Measurements from ENCODE around the gene EGR1. TPM values are rescaled to one million over a fixed set of nuclear protein-coding genes. Genes with fewer than 3 reads are reported as not detected.

EGR1 gene
- total and polyA plus RNA-seq, 10 donors = 2.7 to 138 (median 9.2) TPM

- Histone ChIP-seq H3K4me1 (peaks cover 5 to 45% (median 29%) of the 10 kb centered on the region in 6 donors), H3K27ac (no peak overlapping the region), H3K9me3 (no peaks in the 10 kb centered on the region), H3K27me3 (replicated peaks in 1 of 7) (peaks cover 0 to 19% (median 0%) of the 10 kb centered on the region in 7 donors), H3K4me3 (peak overlapping the region in 1 of 8 donors; percentile 93), H3K36me3 (peaks cover 0 to 13% (median 0%) of the 10 kb centered on the region in 6 donors)
- TF ChIP-seq POLR2A (IDR thresholded peaks at IDR 0.05) = no peak
- TF ChIP-seq POLR2AphosphoS5 (IDR thresholded peaks at IDR 0.05) = peak in 1 of 3 donors; percentile 5
- 87 to 91% (median 87%) methylated on average over 7 of the region's 7 CpGs for WGBS, 5 donors
- intact Hi-C loops (cut with DNase I; ENCODE audit: low total_unique reads) = no loop called here
- DNase-seq = no peak
Observed at GRCh38 chr5:138468133-138468965, 3.1 kb downstream of the EGR1 start.

- H3K27ac ChIP-seq = no peak overlapping the region
- intact Hi-C loops (cut with DNase I; ENCODE audit: low total_unique reads) = no loop called here
- WGBS, 5 donors = 92 to 94% (median 93%) methylated on average over 7 to 8 of the region's 8 CpGs
- H3K4me3 ChIP-seq = no peak overlapping the region
- peaks cover 0 to 19% (median 0%) of the 10 kb centered on the region in 7 donors for H3K27me3 ChIP-seq (replicated peaks in 1 of 7)
- no peak for DNase-seq
- peaks cover 0 to 13% (median 0%) of the 10 kb centered on the region in 6 donors for H3K36me3 ChIP-seq
- no peaks in the 10 kb centered on the region for H3K9me3 ChIP-seq
- H3K4me1 ChIP-seq = peaks cover 3 to 38% (median 24%) of the 10 kb centered on the region in 6 donors
- no peak for TF ChIP-seq POLR2AphosphoS5 (IDR thresholded peaks at IDR 0.05)
- no peak for TF ChIP-seq POLR2A (IDR thresholded peaks at IDR 0.05)
- TF ChIP-seq, protein P1, sequence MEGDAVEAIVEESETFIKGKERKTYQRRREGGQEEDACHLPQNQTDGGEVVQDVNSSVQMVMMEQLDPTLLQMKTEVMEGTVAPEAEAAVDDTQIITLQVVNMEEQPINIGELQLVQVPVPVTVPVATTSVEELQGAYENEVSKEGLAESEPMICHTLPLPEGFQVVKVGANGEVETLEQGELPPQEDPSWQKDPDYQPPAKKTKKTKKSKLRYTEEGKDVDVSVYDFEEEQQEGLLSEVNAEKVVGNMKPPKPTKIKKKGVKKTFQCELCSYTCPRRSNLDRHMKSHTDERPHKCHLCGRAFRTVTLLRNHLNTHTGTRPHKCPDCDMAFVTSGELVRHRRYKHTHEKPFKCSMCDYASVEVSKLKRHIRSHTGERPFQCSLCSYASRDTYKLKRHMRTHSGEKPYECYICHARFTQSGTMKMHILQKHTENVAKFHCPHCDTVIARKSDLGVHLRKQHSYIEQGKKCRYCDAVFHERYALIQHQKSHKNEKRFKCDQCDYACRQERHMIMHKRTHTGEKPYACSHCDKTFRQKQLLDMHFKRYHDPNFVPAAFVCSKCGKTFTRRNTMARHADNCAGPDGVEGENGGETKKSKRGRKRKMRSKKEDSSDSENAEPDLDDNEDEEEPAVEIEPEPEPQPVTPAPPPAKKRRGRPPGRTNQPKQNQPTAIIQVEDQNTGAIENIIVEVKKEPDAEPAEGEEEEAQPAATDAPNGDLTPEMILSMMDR (IDR thresholded peaks at IDR 0.05 in 8 of 11, conservative IDR thresholded peaks at IDR 0.05 in 3 of 11) = no peak
Observed at GRCh38 chr5:138468966-138469539, 3.8 kb downstream of the EGR1 start.

DNA sequence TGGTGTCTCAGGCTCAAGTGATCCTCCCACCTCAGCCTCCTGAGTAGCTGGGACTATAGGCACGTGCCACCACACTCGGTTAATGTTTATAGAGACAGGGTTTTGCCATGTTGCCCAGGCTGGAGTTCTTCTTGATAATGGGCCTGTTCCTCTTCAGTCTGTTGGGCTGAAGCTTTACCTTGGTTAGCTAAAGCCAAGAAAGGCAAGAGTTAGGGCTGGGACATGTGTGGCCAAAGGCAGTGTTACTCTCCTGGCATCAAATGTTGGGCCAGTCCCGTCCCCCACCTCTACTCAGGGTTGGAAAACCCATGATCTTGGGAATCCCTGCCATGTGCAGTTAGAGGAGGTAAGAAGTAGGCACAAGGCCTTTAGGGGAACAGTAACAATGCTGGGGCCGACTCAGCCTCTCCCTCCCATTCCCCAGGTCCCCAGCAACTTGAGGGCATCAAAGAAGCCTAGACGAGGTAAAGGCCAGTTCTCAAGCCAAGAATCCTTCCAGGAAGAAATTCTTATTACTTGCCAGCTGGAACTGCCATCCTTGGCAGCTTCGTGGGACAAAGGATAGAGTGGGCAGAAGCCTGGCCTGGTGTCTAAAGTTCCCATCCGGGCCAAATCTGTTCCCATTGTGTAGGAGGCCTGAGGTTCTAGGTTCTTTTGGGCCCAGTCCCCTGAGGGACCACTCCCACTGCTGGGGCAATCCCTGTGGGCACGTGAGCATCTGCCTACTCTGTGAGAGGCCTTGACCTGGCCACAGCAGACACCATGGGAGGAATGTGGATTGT lies 4.5 kb downstream of the EGR1 start:
- Histone ChIP-seq H3K4me3 (no peak overlapping the region), H3K4me1 (peaks cover 3 to 31% (median 24%) of the 10 kb centered on the region in 6 donors), H3K27ac (no peak overlapping the region), H3K27me3 (replicated peaks in 1 of 7) (peaks cover 0 to 19% (median 0%) of the 10 kb centered on the region in 7 donors), H3K9me3 (no peaks in the 10 kb centered on the region), H3K36me3 (peaks cover 0 to 13% (median 0%) of the 10 kb centered on the region in 6 donors)
- intact Hi-C loops (cut with DNase I; ENCODE audit: low total_unique reads) = no loop called here
- TF ChIP-seq POLR2AphosphoS5 (IDR thresholded peaks at IDR 0.05) = peak in 1 of 3 donors; percentile 76
- no peak for TF ChIP-seq POLR2A (IDR thresholded peaks at IDR 0.05)
- DNase-seq = no peak
- 76 to 82% (median 80%) methylated on average over 7 to 8 of the region's 8 CpGs for WGBS, 5 donors

DNA sequence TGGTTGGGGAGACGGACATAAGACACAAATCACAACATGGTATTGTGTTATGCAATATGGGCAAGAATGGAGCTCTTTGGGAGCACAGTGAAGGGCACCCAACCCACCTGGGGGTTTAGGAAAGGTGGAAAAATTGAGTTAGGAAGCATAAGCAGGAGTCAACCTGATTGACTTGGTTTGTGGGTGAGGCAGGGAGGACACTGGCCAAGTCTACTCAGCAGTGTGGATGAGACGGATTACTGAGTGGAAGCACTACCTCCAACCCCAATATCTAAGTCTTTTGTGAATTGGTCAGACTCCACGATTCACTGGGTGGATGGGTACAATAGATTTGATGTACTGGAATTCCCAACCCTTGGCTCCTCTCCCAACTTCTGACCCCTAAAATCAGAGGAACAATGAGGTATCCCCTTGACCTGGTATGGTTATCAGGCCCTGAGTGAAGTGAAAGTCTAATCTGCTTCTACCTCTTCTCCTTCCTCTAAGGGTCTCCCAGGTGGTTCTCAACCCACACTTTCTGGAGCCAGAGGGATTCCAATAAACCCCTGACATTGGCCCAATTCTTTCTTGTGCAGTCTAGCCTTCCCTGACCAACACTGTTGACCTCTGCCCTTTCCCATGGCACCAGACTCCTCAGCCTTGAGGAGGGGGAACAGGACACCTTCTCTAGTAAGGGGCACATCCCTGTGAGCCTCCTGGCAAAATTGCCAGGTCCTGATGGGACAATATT lies 5.2 kb downstream of the EGR1 start:
- Histone ChIP-seq H3K27ac (no peak overlapping the region), H3K4me3 (no peak overlapping the region), H3K9me3 (no peaks in the 10 kb centered on the region), H3K36me3 (peaks cover 0 to 13% (median 0%) of the 10 kb centered on the region in 6 donors), H3K4me1 (peaks cover 3 to 30% (median 23%) of the 10 kb centered on the region in 6 donors), H3K27me3 (replicated peaks in 1 of 7) (peaks cover 0 to 16% (median 0%) of the 10 kb centered on the region in 7 donors)
- no peak for DNase-seq
- intact Hi-C loops (cut with DNase I; ENCODE audit: low total_unique reads) = no loop called here
- WGBS, 5 donors = 84 to 97% (median 91%) methylated on average over 3 of the region's 3 CpGs
- no peak for TF ChIP-seq POLR2A (IDR thresholded peaks at IDR 0.05)
- peak in 1 of 3 donors; percentile 49 for TF ChIP-seq POLR2AphosphoS5 (IDR thresholded peaks at IDR 0.05)

- intact Hi-C loops (cut with DNase I; ENCODE audit: low total_unique reads) = no loop called here
- peaks cover 0 to 15% (median 0%) of the 10 kb centered on the region in 7 donors for H3K27me3 ChIP-seq (replicated peaks in 1 of 7)
- peaks cover 0 to 13% (median 0%) of the 10 kb centered on the region in 6 donors for H3K36me3 ChIP-seq
- peaks cover 3 to 26% (median 18%) of the 10 kb centered on the region in 6 donors for H3K4me1 ChIP-seq
- no peak for TF ChIP-seq POLR2A (IDR thresholded peaks at IDR 0.05)
- TF ChIP-seq, protein P1 (IDR thresholded peaks at IDR 0.05 in 8 of 11, conservative IDR thresholded peaks at IDR 0.05 in 3 of 11) = no peak
- no peak for TF ChIP-seq POLR2AphosphoS5 (IDR thresholded peaks at IDR 0.05)
- no peak overlapping the region for H3K4me3 ChIP-seq
- DNase-seq = no peak
- no peak overlapping the region for H3K27ac ChIP-seq
- no peaks in the 10 kb centered on the region for H3K9me3 ChIP-seq
- 82 to 95% (median 84%) methylated on average over 2 of the region's 2 CpGs for WGBS, 5 donors
Observed at GRCh38 chr5:138471052-138471361, 5.7 kb downstream of the EGR1 start.

Measured in spleen (tissue), 11 donors.